HG03095 (cell line): Measurements from ENCODE around the gene PMFBP1.

ENCODE experiments used
- ATAC-seq: cut with Tn5 transposase; IDR thresholded peaks from one replicate; pipeline ENCODE4 v1.9.1; 2021; ENCODE audit warnings: moderate library complexity; ENCODE audit not compliant: unreplicated experiment

Gene PMFBP1, protein sequence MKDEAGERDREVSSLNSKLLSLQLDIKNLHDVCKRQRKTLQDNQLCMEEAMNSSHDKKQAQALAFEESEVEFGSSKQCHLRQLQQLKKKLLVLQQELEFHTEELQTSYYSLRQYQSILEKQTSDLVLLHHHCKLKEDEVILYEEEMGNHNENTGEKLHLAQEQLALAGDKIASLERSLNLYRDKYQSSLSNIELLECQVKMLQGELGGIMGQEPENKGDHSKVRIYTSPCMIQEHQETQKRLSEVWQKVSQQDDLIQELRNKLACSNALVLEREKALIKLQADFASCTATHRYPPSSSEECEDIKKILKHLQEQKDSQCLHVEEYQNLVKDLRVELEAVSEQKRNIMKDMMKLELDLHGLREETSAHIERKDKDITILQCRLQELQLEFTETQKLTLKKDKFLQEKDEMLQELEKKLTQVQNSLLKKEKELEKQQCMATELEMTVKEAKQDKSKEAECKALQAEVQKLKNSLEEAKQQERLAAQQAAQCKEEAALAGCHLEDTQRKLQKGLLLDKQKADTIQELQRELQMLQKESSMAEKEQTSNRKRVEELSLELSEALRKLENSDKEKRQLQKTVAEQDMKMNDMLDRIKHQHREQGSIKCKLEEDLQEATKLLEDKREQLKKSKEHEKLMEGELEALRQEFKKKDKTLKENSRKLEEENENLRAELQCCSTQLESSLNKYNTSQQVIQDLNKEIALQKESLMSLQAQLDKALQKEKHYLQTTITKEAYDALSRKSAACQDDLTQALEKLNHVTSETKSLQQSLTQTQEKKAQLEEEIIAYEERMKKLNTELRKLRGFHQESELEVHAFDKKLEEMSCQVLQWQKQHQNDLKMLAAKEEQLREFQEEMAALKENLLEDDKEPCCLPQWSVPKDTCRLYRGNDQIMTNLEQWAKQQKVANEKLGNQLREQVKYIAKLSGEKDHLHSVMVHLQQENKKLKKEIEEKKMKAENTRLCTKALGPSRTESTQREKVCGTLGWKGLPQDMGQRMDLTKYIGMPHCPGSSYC

DNA sequence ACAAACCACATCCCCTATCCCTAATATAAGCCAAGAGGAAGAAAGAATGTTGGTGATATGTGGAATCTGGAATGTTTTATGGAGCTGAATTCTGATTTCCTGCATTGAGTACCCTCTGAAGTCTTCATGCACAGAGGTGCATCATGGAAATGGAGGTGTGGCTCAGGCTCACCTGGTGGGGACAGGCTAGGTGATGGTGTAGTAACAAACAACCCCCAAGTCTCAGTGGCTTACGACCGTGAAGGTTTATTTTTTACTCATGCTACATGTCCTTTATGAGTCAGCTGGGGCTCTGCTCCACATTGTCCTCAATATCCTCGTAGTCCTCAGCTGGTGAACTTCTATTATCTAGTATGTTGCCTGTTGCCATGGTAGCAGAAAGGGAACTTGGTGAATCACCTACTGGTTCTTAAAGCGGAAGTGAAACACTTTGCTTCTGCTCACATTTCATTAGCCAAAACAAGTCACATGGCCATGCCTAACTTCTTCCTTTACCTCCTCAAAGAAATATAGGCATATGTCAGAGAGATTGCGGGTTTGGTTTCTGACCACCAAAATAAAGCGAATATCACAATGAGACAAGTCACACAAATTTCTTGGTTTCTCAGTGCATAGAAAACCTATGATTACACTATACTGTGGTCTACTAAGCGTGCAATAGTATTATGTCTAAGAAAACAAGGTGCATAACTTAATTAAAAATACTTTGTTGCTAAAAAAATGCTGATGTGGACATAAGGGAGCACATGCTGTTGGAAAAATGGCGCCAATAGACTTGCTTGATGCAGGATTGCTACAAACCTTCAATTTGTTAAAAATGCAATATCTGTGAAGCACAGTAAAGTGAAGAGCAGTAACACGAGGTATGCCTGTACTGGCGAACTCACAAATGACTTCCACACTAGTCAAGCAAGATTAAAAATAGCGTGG lies at the start of gene PMFBP1:
PMFBP1 (minus strand) TSS at position 51 of the 930 bp plus-strand sequence. CDS start 947 bp downstream, outside the sequence.
- ATAC-seq = peak; percentile 98

GRCh38 chr16:72221630-72222024 lies 49.7 kb upstream of the PMFBP1 start:
- ATAC-seq = no peak

DNA sequence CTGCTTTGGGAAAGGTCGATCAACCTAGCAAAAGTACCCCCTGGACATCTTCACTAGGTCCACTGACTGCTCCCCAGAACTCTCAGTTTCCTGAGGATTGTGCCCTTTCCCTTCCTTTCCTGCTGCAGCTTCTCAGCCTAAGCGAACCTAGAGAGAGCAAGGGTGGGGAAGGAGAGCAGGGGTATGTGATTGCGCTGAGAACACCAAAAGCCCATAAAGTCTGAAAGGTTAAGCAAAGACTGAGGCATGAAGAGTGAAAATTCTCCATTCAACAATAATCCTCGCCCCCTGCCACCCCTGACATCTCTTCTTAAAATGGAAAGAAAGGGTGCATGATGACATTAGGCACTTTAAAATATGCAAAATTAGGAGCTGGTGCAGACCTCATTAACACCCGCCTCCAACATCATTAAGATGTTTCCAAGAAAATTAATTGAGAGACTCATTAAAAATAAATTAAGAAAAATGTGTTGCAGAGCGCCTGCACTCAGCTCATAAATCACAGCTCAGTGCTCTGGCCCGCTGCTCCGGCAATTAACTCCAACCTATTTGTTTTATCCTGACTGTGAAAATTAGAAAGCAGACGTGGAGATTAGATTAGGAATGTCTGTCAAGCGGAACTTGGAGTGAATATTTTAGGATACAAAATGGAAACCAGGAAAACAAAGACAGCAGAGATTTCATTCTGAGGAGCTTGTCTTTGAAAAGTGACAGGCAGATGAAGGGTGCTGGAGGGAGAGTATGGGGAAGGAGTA lies 49.1 kb upstream of the PMFBP1 start:
- ATAC-seq = no peak

- no peak for ATAC-seq
Observed at GRCh38 chr16:72219282-72219681, 47.3 kb upstream of the PMFBP1 start.

DNA sequence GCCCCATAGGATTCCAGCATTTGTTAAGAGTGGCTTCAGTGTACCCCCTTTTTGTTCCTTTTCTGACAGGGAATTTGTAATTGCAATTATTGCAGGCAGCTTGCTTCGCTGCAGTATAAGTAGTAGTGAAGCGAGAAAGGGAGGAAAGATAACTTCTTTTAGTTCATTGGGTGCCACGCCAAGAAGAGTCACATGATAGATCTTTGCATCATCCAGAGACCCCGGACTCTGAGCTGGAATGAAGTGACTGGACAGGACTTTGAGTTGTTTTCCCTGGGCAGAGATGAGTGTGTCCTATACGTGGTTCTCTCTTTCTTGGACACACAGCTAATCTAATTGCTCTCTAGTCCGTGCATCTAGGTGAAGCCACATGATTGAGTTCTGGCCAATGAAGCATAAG lies 44.8 kb upstream of the PMFBP1 start:
- no peak for ATAC-seq

DNA sequence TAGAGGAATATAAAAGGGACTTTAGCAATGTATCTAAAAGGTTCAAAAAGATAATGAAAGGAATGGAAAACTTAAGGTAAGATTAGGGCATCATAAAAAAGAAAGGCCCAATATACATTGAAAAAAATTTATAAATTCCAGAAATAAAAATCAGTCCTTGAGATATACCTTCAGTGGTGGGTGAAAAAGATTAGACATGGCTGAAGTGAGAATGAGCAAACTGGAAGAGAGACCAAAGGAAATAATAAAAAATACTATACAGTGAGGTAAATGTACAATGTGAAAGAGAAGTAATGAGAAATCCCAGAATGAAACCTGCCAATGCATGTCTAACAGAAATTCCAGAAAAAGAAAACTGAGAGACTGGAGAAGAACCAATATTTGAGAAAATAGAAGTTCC lies 42.9 kb upstream of the PMFBP1 start:
- no peak for ATAC-seq

DNA sequence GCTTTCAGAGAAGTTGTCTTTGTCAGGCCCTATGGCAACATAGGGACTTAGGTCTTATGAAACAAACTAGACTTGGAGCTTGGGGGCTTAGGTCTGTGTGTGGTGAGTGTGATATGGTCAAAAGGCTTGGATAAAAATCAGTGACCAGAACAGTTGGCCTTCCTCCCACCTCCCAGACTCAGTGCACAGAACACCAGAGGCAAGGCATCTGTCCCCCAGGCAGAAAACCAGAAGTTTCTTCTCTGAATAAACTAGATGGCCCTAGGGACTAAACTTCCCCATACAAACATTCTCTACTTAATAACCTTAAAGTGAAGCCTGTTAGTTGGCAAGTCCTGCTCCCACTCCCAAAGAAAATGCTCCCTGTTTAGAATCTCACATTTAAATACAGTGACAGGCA lies 39.2 kb upstream of the PMFBP1 start:
- ATAC-seq = no peak

DNA sequence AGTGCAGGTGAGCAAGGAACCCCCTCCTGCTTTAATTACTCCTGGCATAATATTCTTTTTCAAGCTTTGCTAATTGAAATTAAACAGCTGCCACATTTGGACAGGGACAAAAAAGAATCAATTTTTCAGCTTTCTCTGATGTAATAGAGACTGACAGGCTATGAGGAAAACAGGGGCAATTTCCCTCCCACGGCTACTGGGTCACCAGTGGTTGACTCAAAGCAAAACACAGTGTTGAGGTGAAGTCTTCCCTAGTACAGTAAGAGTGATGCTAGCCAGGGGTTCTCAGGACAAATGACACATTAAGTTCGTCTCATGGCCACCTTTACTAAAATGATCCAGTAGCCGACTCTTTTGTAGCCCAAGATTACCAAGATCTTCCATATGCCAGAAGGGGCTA lies 38.6 kb upstream of the PMFBP1 start:
- no peak for ATAC-seq

DNA sequence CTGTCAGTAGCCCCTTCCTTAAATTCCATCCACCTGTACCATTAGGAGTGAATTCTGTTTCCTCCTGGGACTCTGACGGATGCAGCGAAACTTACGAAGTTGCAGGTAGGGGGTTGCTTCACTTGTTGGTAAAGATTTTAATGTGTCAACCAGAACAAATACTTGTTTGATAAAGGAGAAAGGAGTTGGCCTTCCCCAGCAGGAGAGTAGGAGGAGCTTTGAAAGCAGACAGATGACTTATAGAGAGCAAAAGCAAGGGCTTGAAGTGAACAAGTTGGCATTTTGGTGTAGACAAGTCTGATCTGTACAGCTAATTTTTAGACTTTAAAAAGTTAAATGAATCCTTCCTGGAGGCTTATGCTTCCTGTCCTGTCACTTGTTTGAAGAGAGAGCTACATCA lies 38.1 kb upstream of the PMFBP1 start:
- no peak for ATAC-seq

DNA sequence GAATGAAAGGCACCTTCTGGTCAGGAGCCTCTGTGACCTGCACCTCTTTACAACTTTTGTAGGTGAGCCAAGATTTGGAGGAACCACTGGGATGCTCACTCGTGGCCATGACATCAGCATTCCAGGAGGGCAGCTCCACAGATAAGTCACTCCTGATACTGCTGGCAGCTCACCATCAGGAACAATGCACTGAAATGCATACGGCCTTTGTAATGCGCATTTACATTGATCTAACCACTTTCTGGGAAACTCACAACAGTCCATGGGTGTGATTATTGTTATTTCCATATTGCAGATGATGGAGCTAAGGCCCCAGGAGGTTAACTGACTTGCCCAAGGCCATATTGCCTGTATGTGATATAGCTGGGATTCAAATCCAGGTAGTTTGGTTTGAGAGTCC lies 34.3 kb upstream of the PMFBP1 start:
- no peak for ATAC-seq

- no peak for ATAC-seq
Observed at GRCh38 chr16:72203401-72203800, 31.4 kb upstream of the PMFBP1 start.

- ATAC-seq = no peak
Observed at GRCh38 chr16:72202014-72202413, 30.1 kb upstream of the PMFBP1 start.

DNA sequence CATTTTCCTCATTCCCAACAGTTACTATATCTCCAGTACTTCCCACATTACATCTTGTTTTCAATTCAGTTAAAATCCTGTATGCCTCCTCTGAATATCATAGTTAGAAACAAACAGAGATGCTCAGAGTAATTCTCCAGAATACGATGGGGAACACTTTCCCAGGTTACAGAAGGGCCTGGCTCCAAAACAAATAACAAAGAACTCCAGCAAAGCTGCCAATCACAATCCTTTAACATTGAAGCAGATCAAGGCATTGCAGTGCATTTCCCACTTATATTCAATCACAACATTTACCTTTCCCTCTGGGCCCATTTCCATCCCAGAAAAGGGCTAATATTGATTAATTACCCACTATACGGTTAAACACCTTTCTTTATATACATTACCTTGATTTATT lies 29.4 kb upstream of the PMFBP1 start:
- ATAC-seq = no peak

GRCh38 chr16:72199761-72200337 lies 27.9 kb upstream of the PMFBP1 start:
- ATAC-seq = no peak

GRCh38 chr16:72198771-72199201 lies 26.8 kb upstream of the PMFBP1 start:
- ATAC-seq = no peak

GRCh38 chr16:72198021-72198711 lies 26.2 kb upstream of the PMFBP1 start:
- ATAC-seq = no peak

- ATAC-seq = no peak
Observed at GRCh38 chr16:72197545-72197944, 25.6 kb upstream of the PMFBP1 start.

DNA sequence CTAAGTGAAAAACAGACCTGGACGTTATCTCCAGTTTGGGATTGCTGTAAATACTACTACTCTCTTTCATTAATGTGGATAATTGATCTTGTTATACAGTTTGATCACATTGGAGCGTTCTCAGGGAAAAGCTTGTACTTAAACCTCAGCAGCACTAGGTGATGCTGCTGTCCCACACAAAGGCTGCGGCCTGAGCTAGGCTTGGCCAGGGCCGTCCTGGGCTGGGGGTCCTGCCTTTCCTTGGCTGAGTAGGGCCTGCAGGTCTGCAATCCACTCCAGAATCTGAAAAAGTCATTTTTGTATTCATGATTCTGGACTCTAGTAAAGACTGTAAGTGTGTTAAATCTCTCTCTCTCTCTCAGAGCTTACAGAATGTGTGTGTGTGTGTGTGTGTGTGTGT lies 23.7 kb upstream of the PMFBP1 start:
- ATAC-seq = no peak

- no peak for ATAC-seq
Observed at GRCh38 chr16:72191551-72191950, 19.6 kb upstream of the PMFBP1 start.
